HepG2 (cell line): ENCODE results near the gene LSM2. TPM values are rescaled to one million over a fixed set of nuclear protein-coding genes. Genes with fewer than 3 reads are reported as not detected.

Experiments
- BHLHE40 ChIP-seq: IDR thresholded peaks from 2 replicates; pipeline ENCODE4 v1.6.1; 2011; ENCODE audit warnings: low read length, improper control_type of control experiment
- CSRNP2 ChIP-seq: sonication (generic); formaldehyde crosslinking; conservative IDR thresholded peaks from 2 replicates; pipeline ENCODE4 v1.8.0; 2022; ENCODE audit warnings: low read depth, missing genetic modification reagents
- E2F5 ChIP-seq: sonication (generic); formaldehyde crosslinking; conservative IDR thresholded peaks from 2 replicates; pipeline ENCODE4 v1.4.0; 2020; ENCODE audit warnings: missing genetic modification reagents
- IRF9 ChIP-seq: sonication (generic); formaldehyde crosslinking; IDR thresholded peaks from 2 replicates; pipeline ENCODE4 v1.8.0; 2022; ENCODE audit warnings: missing genetic modification reagents, mild to moderate bottlenecking, borderline replicate concordance
- LRRFIP1 ChIP-seq: sonication (generic); formaldehyde crosslinking; conservative IDR thresholded peaks from 2 replicates; pipeline ENCODE4 v1.4.0; 2020; ENCODE audit warnings: missing genetic modification reagents
- MED1 ChIP-seq: sonication (generic); formaldehyde crosslinking; IDR thresholded peaks from 2 replicates; pipeline ENCODE4 v1.4.0; 2020; ENCODE audit warnings: missing genetic modification reagents
- PRPF4 ChIP-seq: fragments of 200-400 bp; formaldehyde crosslinking; IDR thresholded peaks from 2 replicates; pipeline ENCODE4 v1.6.1; 2016; ENCODE audit warnings: low read length, low read depth; ENCODE audit not compliant: poor library complexity, severe bottlenecking
- RBM22 ChIP-seq: fragments of 200-400 bp; formaldehyde crosslinking; optimal IDR thresholded peaks from 2 replicates; pipeline ENCODE3; 2017; ENCODE audit warnings: mild to moderate bottlenecking, low read length, moderate library complexity
- REPIN1 ChIP-seq: sonication (generic); formaldehyde crosslinking; IDR thresholded peaks from 2 replicates; pipeline ENCODE4 v1.8.0; 2022; ENCODE audit warnings: missing genetic modification reagents, low read depth, mild to moderate bottlenecking, borderline replicate concordance
- SP5 ChIP-seq: IDR thresholded peaks from 2 replicates; pipeline ENCODE4 v1.6.1; 2016; ENCODE audit warnings: low read depth, borderline replicate concordance
- SRSF1 ChIP-seq: fragments of 200-400 bp; formaldehyde crosslinking; optimal IDR thresholded peaks from 2 replicates; pipeline ENCODE3; 2017; ENCODE audit warnings: mild to moderate bottlenecking, low read depth, low read length, moderate library complexity
- TBX2 ChIP-seq: sonication (generic); formaldehyde crosslinking; IDR thresholded peaks from 2 replicates; pipeline ENCODE4 v1.5.0; 2020; ENCODE audit warnings: missing genetic modification reagents, mild to moderate bottlenecking, borderline replicate concordance
- TOPORS ChIP-seq: sonication (generic); formaldehyde crosslinking; IDR thresholded peaks from 2 replicates; pipeline ENCODE4 v1.8.0; 2023; ENCODE audit warnings: mild to moderate bottlenecking, missing genetic modification reagents
- ZFP36 ChIP-seq: fragments of 150-350 bp; IDR thresholded peaks from 2 replicates; pipeline ENCODE4 v1.6.1; 2018; ENCODE audit warnings: borderline replicate concordance, low read length, low read depth; ENCODE audit not compliant: partially characterized antibody
- ZFP90 ChIP-seq: sonication (generic); formaldehyde crosslinking; IDR thresholded peaks from 2 replicates; pipeline ENCODE4 v1.8.0; 2022; ENCODE audit warnings: missing genetic modification reagents, mild to moderate bottlenecking, inconsistent platforms, borderline replicate concordance
- ZMYM2 ChIP-seq: sonication (generic); formaldehyde crosslinking; IDR thresholded peaks from 2 replicates; pipeline ENCODE4 v1.8.0; 2022; ENCODE audit warnings: mild to moderate bottlenecking, missing genetic modification reagents
- ZNF598 ChIP-seq: sonication (generic); formaldehyde crosslinking; IDR thresholded peaks from 2 replicates; pipeline ENCODE4 v1.5.1; 2020; ENCODE audit warnings: mild to moderate bottlenecking, missing genetic modification reagents, borderline replicate concordance
- ZNF782 ChIP-seq: sonication (generic); formaldehyde crosslinking; IDR thresholded peaks from 2 replicates; pipeline ENCODE4 v1.4.0; 2020; ENCODE audit warnings: missing genetic modification reagents, mild to moderate bottlenecking, borderline replicate concordance
- ZSCAN5A ChIP-seq: sonication (generic); formaldehyde crosslinking; IDR thresholded peaks from 2 replicates; pipeline ENCODE4 v1.8.0; 2022; ENCODE audit warnings: mild to moderate bottlenecking, missing genetic modification reagents, borderline replicate concordance
- polyA plus RNA-seq, 8 experiments: library from polyadenylated mRNA; depleted of rRNA in 3 of 8; stranded (reverse) in 7 of 8; unstranded in 1 of 8; fragments of >200 nt; fragmentation: Illumina TruSeq in 4 of 8; extraction: Trizol in 4 of 8; gene quantifications; 2 replicates each; pipeline versions ENCODE4 v1.2.1 to v1.2.3, GENCODE V29; 2011 to 2016; ENCODE audit warnings: low read depth in 4 of 8, missing spikeins in 1 of 8, mixed read lengths in 1 of 8; ENCODE audit not compliant: insufficient read depth in 1 of 8
- total RNA-seq, 5 experiments: library from RNA; depleted of rRNA; stranded (reverse); fragments of >200 nt; fragmentation: Illumina TruSeq; extraction: Trizol; gene quantifications; 2 replicates each; pipeline ENCODE4 v1.2.3, GENCODE V29; 2016; ENCODE audit warnings: low read depth in 1 of 5

Gene LSM2
- total and polyA plus RNA-seq, 2 of the 13 experiments (the other 11 are each of a cell fraction or from before 2014, with no cell fraction given): 69.4 to 90.5 TPM

- TF ChIP-seq TBX2: peak; percentile 71
- peak; percentile 75 for TF ChIP-seq MED1 (CRISPR knock-in tag)
- peak; percentile 38; the same call in 1 of the 2 replicates for TF ChIP-seq SP5 (CRISPR knock-in tag)
- TF ChIP-seq PRPF4: no peak
- TF ChIP-seq E2F5 (CRISPR knock-in tag): peak; percentile 64; the same call in 1 of the 2 replicates
- peak; percentile 65 for TF ChIP-seq RBM22
- no peak for TF ChIP-seq CSRNP2 (CRISPR knock-in tag)
- TF ChIP-seq ZFP36: no peak
- peak; percentile 85; the same call in 1 of the 2 replicates for TF ChIP-seq ZNF598
- peak; percentile 35; the same call in 1 of the 2 replicates for TF ChIP-seq ZFP90 (CRISPR knock-in tag)
- TF ChIP-seq TOPORS (CRISPR knock-in tag): peak; percentile 49; the same call in 1 of the 2 replicates
- TF ChIP-seq IRF9 (CRISPR knock-in tag): peak; percentile 89; the same call in 1 of the 2 replicates
- peak; percentile 59; the same call in 1 of the 2 replicates for TF ChIP-seq REPIN1 (CRISPR knock-in tag)
- TF ChIP-seq ZMYM2: no peak
- TF ChIP-seq ZSCAN5A (CRISPR knock-in tag): peak; percentile 64; the same call in 1 of the 2 replicates
- no peak; the same call in 1 of the 2 replicates for TF ChIP-seq ZNF782 (CRISPR knock-in tag)
- TF ChIP-seq SRSF1: peak; percentile 98
- TF ChIP-seq BHLHE40: 0 out of 2 replicates have a peak, but pooled peaks have one; percentile 22
- TF ChIP-seq LRRFIP1 (CRISPR knock-in tag): peak; percentile 70; the same call in 1 of the 2 replicates
Observed at GRCh38 chr6:31827286-31828079, 20.7 kb upstream of the LSM2 start, which contains the start of gene HSPA1B (continued).
